OCI-LY1 (cell line): ENCODE data around the gene EVA1A.

Experiments
- H2AFZ ChIP-seq: fragments of 200-600 bp; sonication (generic), shearing (Covaris generic); 2 replicates; pipeline ENCODE4 v1.6.0; 2014; ENCODE audit warnings: antibody characterized with exemption, mild to moderate bottlenecking, low read length
- H3F3A ChIP-seq: fragments of 200-600 bp; sonication (generic), shearing (Covaris generic); 2 replicates; pipeline ENCODE4 v1.6.0; 2014; ENCODE audit warnings: mild to moderate bottlenecking, antibody characterized with exemption, low read length, moderate library complexity; ENCODE audit not compliant: insufficient read depth
- H3K27ac ChIP-seq: fragments of 200-600 bp; sonication (generic); 2 replicates; pipeline ENCODE4 v1.5.1; 2014; ENCODE audit warnings: low read length, mixed run types, mild to moderate bottlenecking, low read depth; ENCODE audit not compliant: poor library complexity, severe bottlenecking
- H3K27me3 ChIP-seq: fragments of 200-600 bp; sonication (generic); 2 replicates; pipeline ENCODE4 v1.6.0; 2014; ENCODE audit warnings: antibody characterized with exemption, mild to moderate bottlenecking, low read length, moderate library complexity; ENCODE audit not compliant: insufficient read depth
- H3K36me3 ChIP-seq: fragments of 200-600 bp; sonication (generic); 2 replicates; pipeline ENCODE4 v1.6.1; 2014; ENCODE audit warnings: mild to moderate bottlenecking, antibody characterized with exemption, low read length, moderate library complexity, mixed read lengths; ENCODE audit not compliant: insufficient read depth
- H3K4me1 ChIP-seq: fragments of 200-600 bp; sonication (generic); 2 replicates; pipeline ENCODE4 v1.5.1; 2014; ENCODE audit warnings: mild to moderate bottlenecking, low read length, moderate library complexity; ENCODE audit not compliant: insufficient read depth, severe bottlenecking
- H3K4me2 ChIP-seq: fragments of 200-600 bp; sonication (generic), shearing (Covaris generic); 2 replicates; pipeline ENCODE4 v1.6.1; 2014; ENCODE audit warnings: low read length
- H3K4me3 ChIP-seq: fragments of 200-600 bp; sonication (generic); 2 replicates; pipeline ENCODE4 v1.5.1; 2014; ENCODE audit warnings: low read length, low read depth, mild to moderate bottlenecking, mixed read lengths; ENCODE audit not compliant: poor library complexity, severe bottlenecking
- H3K79me2 ChIP-seq: fragments of 200-600 bp; shearing (Covaris generic); 2 replicates; pipeline ENCODE4 v1.6.1; 2016; ENCODE audit warnings: mixed run types, low read length, mixed read lengths; ENCODE audit not compliant: insufficient read depth
- H3K9ac ChIP-seq: fragments of 200-600 bp; sonication (generic), shearing (Covaris generic); 2 replicates; pipeline ENCODE4 v1.6.1; 2014; ENCODE audit warnings: mild to moderate bottlenecking, low read length, mixed read lengths
- H3K9me2 ChIP-seq: fragments of 200-600 bp; sonication (generic), shearing (Covaris generic); 2 replicates; pipeline ENCODE4 v1.6.1; 2014; ENCODE audit warnings: low read depth, mild to moderate bottlenecking, low read length, mixed read lengths
- H3K9me3 ChIP-seq: fragments of 200-600 bp; shearing (Covaris generic); 2 replicates; pipeline ENCODE4 v1.6.1; 2014; ENCODE audit warnings: low read length, mixed read lengths
- H4K20me1 ChIP-seq: fragments of 200-600 bp; sonication (generic), shearing (Covaris generic); 2 replicates; pipeline ENCODE4 v1.6.0; 2016; ENCODE audit warnings: mild to moderate bottlenecking, low read length; ENCODE audit not compliant: insufficient read depth
- CTCF ChIP-seq: fragments of 200-600 bp; sonication (generic), shearing (Covaris generic); IDR thresholded peaks from 2 replicates; pipeline ENCODE4 v1.5.1; 2017; ENCODE audit warnings: mild to moderate bottlenecking, antibody characterized with exemption, low read length, moderate library complexity, mixed read lengths
- EZH2 ChIP-seq: fragments of 200-600 bp; sonication (generic), shearing (Covaris generic); IDR thresholded peaks from 2 replicates; pipeline ENCODE4 v1.8.0; 2017; ENCODE audit warnings: borderline replicate concordance, mixed run types, mild to moderate bottlenecking, antibody characterized with exemption, low read length, moderate library complexity, mixed read lengths

EVA1A gene

GRCh38 chr2:75500633-75501032 lies 60.1 kb downstream of the EVA1A start:
- Histone ChIP-seq H3K4me1 (no peaks in the 10 kb centered on the region), H3K4me2 (no peak overlapping the region), H3K9me2 (no peaks in the 10 kb centered on the region), H3K9me3 (no peaks in the 10 kb centered on the region), H4K20me1 (no peaks in the 10 kb centered on the region), H2AFZ (no peak overlapping the region), H3K79me2 (no peaks in the 10 kb centered on the region), H3K27me3 (no peaks in the 10 kb centered on the region), H3K9ac (no peak overlapping the region), H3K36me3 (no peaks in the 10 kb centered on the region), H3K4me3 (no peak overlapping the region), H3F3A (no peaks in the 10 kb centered on the region), H3K27ac (no peak overlapping the region)
- TF ChIP-seq CTCF: no peak
- TF ChIP-seq EZH2: no peak

GRCh38 chr2:75499534-75499933 lies 61.2 kb downstream of the EVA1A start:
- Histone ChIP-seq H3K27me3 (no peaks in the 10 kb centered on the region), H3K9ac (no peak overlapping the region), H3K9me2 (no peaks in the 10 kb centered on the region), H3K27ac (no peak overlapping the region), H3F3A (no peaks in the 10 kb centered on the region), H3K36me3 (no peaks in the 10 kb centered on the region), H3K4me1 (no peaks in the 10 kb centered on the region), H3K79me2 (no peaks in the 10 kb centered on the region), H3K4me3 (no peak overlapping the region), H4K20me1 (no peaks in the 10 kb centered on the region), H3K9me3 (no peaks in the 10 kb centered on the region), H3K4me2 (no peak overlapping the region), H2AFZ (no peak overlapping the region)
- TF ChIP-seq CTCF: no peak
- no peak for TF ChIP-seq EZH2

DNA sequence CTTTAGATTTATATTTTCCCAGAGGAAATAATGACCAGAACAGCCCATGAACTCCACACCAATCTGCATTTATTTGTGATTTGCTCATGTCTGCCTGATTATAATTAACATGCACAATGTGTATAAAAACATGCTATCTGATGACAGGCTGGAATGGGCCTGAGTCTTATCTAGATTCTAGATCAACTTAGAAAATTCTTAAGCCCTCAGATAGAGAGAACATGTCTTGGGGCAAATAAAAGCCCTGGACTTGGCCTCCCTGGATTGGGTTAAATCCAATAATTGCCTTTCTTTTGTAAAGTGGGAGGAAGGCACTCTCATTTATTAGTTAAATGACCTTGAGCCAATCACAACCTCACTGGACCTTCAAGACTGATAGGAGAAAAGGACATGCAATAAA lies 61.8 kb downstream of the EVA1A start:
- H3K4me1 ChIP-seq: no peaks in the 10 kb centered on the region
- no peak overlapping the region for H3K27ac ChIP-seq
- H4K20me1 ChIP-seq: no peaks in the 10 kb centered on the region
- H3K9me2 ChIP-seq: no peaks in the 10 kb centered on the region
- no peaks in the 10 kb centered on the region for H3K27me3 ChIP-seq
- H2AFZ ChIP-seq: no peak overlapping the region
- no peaks in the 10 kb centered on the region for H3K79me2 ChIP-seq
- no peaks in the 10 kb centered on the region for H3F3A ChIP-seq
- TF ChIP-seq EZH2 (no peak), CTCF (no peak)
- H3K4me3 ChIP-seq: no peak overlapping the region
- no peaks in the 10 kb centered on the region for H3K9me3 ChIP-seq
- H3K4me2 ChIP-seq: no peak overlapping the region
- no peaks in the 10 kb centered on the region for H3K36me3 ChIP-seq
- H3K9ac ChIP-seq: no peak overlapping the region
